WTC11 (cell line): ENCODE data around the gene CAPN14. TPM values are rescaled to one million over a fixed set of nuclear protein-coding genes. Genes with fewer than 3 reads are reported as not detected.
A peak's percentile ranks its signal among the peaks of the same experiment; 100 is the strongest.

Experiments
- CBFB ChIP-seq: sonication (generic); formaldehyde crosslinking; IDR thresholded peaks from 2 replicates; pipeline ENCODE4 v1.8.1; 2022; ENCODE audit warnings: mild to moderate bottlenecking, low read depth, missing genetic modification reagents
- E2F1 ChIP-seq: sonication (generic); formaldehyde crosslinking; IDR thresholded peaks from 2 replicates; pipeline ENCODE4 v1.8.0; 2022; ENCODE audit warnings: mild to moderate bottlenecking, missing genetic modification reagents
- ERG ChIP-seq: fragments of 250-450 bp; sonication (Bioruptor Pico); IDR thresholded peaks from 2 replicates; pipeline ENCODE4 v1.8.0; 2021; ENCODE audit warnings: mild to moderate bottlenecking
- FOXK1 ChIP-seq: sonication (generic); formaldehyde crosslinking; IDR thresholded peaks from 2 replicates; pipeline ENCODE4 v1.8.0; 2022; ENCODE audit warnings: mild to moderate bottlenecking, moderate library complexity, missing genetic modification reagents
- FOXP1 ChIP-seq: sonication (generic); formaldehyde crosslinking; IDR thresholded peaks from 2 replicates; pipeline ENCODE4 v1.8.0; 2022; ENCODE audit warnings: missing genetic modification reagents, mild to moderate bottlenecking, moderate library complexity, borderline replicate concordance
- IRF2 ChIP-seq: sonication (generic); formaldehyde crosslinking; IDR thresholded peaks from 2 replicates; pipeline ENCODE4 v1.8.0; 2022; ENCODE audit warnings: low read depth, missing genetic modification reagents, borderline replicate concordance
- JAZF1 ChIP-seq: fragments of 250-450 bp; sonication (Bioruptor Pico); IDR thresholded peaks from 2 replicates; pipeline ENCODE4 v1.9.0; 2021; ENCODE audit warnings: moderate library complexity, mild to moderate bottlenecking, inconsistent platforms
- JUN ChIP-seq: sonication (generic); formaldehyde crosslinking; IDR thresholded peaks from 2 replicates; pipeline ENCODE4 v1.8.0; 2023; ENCODE audit warnings: mild to moderate bottlenecking, missing genetic modification reagents
- NFYB ChIP-seq: sonication (generic); formaldehyde crosslinking; conservative IDR thresholded peaks from 2 replicates; pipeline ENCODE4 v1.8.0; 2022; ENCODE audit warnings: low read depth, missing genetic modification reagents
- NR3C1 ChIP-seq: sonication (generic); formaldehyde crosslinking; conservative IDR thresholded peaks from 2 replicates; pipeline ENCODE4 v1.8.1; 2023; ENCODE audit warnings: low read depth, mild to moderate bottlenecking, missing genetic modification reagents
- PRDM15 ChIP-seq: sonication (generic); formaldehyde crosslinking; IDR thresholded peaks from 2 replicates; pipeline ENCODE4 v1.8.0; 2022; ENCODE audit warnings: missing genetic modification reagents
- SMAD3 ChIP-seq: sonication (generic); formaldehyde crosslinking; IDR thresholded peaks from 2 replicates; pipeline ENCODE4 v1.8.0; 2022; ENCODE audit warnings: missing genetic modification reagents, mild to moderate bottlenecking, borderline replicate concordance
- SMAD4 ChIP-seq: sonication (generic); formaldehyde crosslinking; IDR thresholded peaks from 2 replicates; pipeline ENCODE4 v1.8.0; 2022; ENCODE audit warnings: mild to moderate bottlenecking, missing genetic modification reagents
- STAT6 ChIP-seq: sonication (generic); formaldehyde crosslinking; conservative IDR thresholded peaks from 2 replicates; pipeline ENCODE4 v1.8.1; 2023; ENCODE audit warnings: mild to moderate bottlenecking, low read depth, missing genetic modification reagents, moderate library complexity
- TEAD4 ChIP-seq: sonication (generic); formaldehyde crosslinking; IDR thresholded peaks from 2 replicates; pipeline ENCODE4 v1.8.0; 2022; ENCODE audit warnings: mild to moderate bottlenecking, missing genetic modification reagents
- ZBTB21 ChIP-seq: sonication (generic); formaldehyde crosslinking; IDR thresholded peaks from 2 replicates; pipeline ENCODE4 v1.8.1; 2023; ENCODE audit warnings: mild to moderate bottlenecking, missing genetic modification reagents, borderline replicate concordance
- ZNF232 ChIP-seq: sonication (generic); formaldehyde crosslinking; IDR thresholded peaks from 2 replicates; pipeline ENCODE4 v1.8.0; 2022; ENCODE audit warnings: mild to moderate bottlenecking, missing genetic modification reagents
- ZNF317 ChIP-seq: sonication (generic); formaldehyde crosslinking; IDR thresholded peaks from 2 replicates; pipeline ENCODE4 v1.8.1; 2023; ENCODE audit warnings: low read depth, mild to moderate bottlenecking, moderate library complexity, missing genetic modification reagents, borderline replicate concordance
- ZNF396 ChIP-seq: fragments of 250-450 bp; sonication (Bioruptor Pico); IDR thresholded peaks from 2 replicates; pipeline ENCODE4 v1.8.0; 2021; ENCODE audit warnings: mild to moderate bottlenecking, moderate library complexity, borderline replicate concordance
- ZNF423 ChIP-seq: fragments of 250-450 bp; sonication (Bioruptor Pico); IDR thresholded peaks from 2 replicates; pipeline ENCODE4 v2.1.2; 2022; ENCODE audit warnings: mild to moderate bottlenecking, moderate library complexity
- ZNF671 ChIP-seq: fragments of 250-450 bp; sonication (Bioruptor Pico); IDR thresholded peaks from 2 replicates; pipeline ENCODE4 v1.8.0; 2021; ENCODE audit warnings: mild to moderate bottlenecking
- total RNA-seq: library from RNA; stranded (reverse); gene quantifications from 3 replicates; pipeline ENCODE4 v1.2.3, GENCODE V29; 2021
- TF ChIP-seq, protein P1 (sequence below): sonication (generic); formaldehyde crosslinking; IDR thresholded peaks from 2 replicates; pipeline ENCODE4 v1.8.1; 2023; ENCODE audit warnings: mild to moderate bottlenecking, missing genetic modification reagents, moderate library complexity
- TF ChIP-seq, protein P2 (sequence below): sonication (generic); formaldehyde crosslinking; IDR thresholded peaks from 2 replicates; pipeline ENCODE4 v1.8.0; 2022; ENCODE audit warnings: mild to moderate bottlenecking, missing genetic modification reagents
- TF ChIP-seq, protein P3 (sequence below): sonication (generic); formaldehyde crosslinking; IDR thresholded peaks from 2 replicates; pipeline ENCODE4 v1.8.1; 2023; ENCODE audit warnings: mild to moderate bottlenecking, moderate library complexity, missing genetic modification reagents
- TF ChIP-seq, protein P4 (sequence below): sonication (generic); formaldehyde crosslinking; IDR thresholded peaks from 2 replicates; pipeline ENCODE4 v1.8.1; 2022; ENCODE audit warnings: low read depth, mild to moderate bottlenecking, moderate library complexity, missing genetic modification reagents, borderline replicate concordance

The CAPN14 gene
- total RNA-seq, 1 experiment from 2014 or later: 0.11 TPM

DNA sequence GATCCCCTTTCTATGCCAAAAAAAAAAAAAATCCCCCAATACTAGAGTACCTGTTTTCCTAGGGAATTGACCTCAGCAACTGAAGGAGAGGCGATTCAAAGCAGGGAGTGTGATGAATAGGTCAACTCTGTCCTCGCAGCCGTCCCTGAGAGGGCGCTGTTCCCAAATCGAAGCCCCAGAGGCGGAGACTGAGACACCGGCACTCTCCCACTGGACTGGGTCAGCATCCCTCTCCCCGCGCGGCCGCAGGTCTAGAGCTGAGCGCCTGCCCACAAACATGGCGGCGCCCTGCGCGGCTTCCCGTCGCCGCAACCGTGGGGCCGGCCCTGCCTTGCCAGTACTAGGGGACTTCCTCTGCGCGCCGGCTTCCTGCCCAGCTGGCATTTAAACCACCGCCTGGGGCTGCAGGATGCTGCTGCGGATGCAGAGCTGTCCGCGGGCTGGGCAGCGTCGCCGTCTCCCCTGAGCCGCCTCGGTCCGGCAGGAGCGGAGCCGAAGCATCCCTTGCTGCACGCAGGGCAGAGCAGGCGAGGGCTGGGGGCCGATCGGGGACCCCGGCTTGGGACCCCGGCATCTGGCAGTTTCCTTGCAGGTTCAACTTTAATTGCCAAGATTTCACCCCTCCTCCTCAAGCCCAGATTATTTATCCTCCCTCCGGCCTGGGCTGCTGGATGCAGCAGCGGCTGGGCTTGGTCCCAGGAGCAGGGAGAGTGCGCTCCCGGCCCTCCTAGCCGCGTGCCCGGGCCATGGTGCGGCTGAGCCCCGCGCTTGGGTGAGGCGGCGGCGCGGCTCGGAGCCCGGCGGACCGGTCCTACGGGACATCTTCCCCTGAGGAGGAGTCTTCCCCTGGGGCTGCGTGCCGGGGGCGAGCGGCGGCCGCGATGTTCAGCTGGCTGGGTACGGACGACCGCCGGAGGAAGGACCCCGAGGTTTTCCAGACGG is 16.7 kb upstream of the CAPN14 start, which contains the start of gene EHD3 (continued):
- TF ChIP-seq STAT6 (no peak), ZNF317 (CRISPR knock-in tag) (no peak), E2F1 (0 out of 2 replicates have a peak, but pooled peaks have one; percentile 57), FOXK1 (CRISPR knock-in tag) (peak; percentile 68), JUN (CRISPR knock-in tag) (no peak), JAZF1 (no peak), PRDM15 (CRISPR knock-in tag) (no peak), ZBTB21 (peak; percentile 81), FOXP1 (CRISPR knock-in tag) (peak; percentile 61), SMAD4 (CRISPR knock-in tag) (no peak), ERG (CRISPR knock-in tag) (no peak), TEAD4 (CRISPR knock-in tag) (no peak), ZNF396 (CRISPR knock-in tag) (no peak), CBFB (CRISPR knock-in tag) (no peak), ZNF423 (CRISPR knock-in tag) (no peak), ZNF671 (CRISPR knock-in tag) (no peak), SMAD3 (CRISPR knock-in tag) (peak; percentile 38; the same call in 1 of the 2 replicates), NR3C1 (CRISPR knock-in tag) (no peak), NFYB (CRISPR knock-in tag) (no peak), IRF2 (CRISPR knock-in tag) (no peak), ZNF232 (CRISPR knock-in tag) (peak; percentile 77)
- TF ChIP-seq, protein P1, sequence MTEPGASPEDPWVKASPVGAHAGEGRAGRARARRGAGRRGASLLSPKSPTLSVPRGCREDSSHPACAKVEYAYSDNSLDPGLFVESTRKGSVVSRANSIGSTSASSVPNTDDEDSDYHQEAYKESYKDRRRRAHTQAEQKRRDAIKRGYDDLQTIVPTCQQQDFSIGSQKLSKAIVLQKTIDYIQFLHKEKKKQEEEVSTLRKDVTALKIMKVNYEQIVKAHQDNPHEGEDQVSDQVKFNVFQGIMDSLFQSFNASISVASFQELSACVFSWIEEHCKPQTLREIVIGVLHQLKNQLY (CRISPR knock-in tag): no peak
- TF ChIP-seq, protein P2, sequence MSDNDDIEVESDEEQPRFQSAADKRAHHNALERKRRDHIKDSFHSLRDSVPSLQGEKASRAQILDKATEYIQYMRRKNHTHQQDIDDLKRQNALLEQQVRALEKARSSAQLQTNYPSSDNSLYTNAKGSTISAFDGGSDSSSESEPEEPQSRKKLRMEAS (CRISPR knock-in tag): peak; percentile 63; the same call in 1 of the 2 replicates
- TF ChIP-seq, protein P3, sequence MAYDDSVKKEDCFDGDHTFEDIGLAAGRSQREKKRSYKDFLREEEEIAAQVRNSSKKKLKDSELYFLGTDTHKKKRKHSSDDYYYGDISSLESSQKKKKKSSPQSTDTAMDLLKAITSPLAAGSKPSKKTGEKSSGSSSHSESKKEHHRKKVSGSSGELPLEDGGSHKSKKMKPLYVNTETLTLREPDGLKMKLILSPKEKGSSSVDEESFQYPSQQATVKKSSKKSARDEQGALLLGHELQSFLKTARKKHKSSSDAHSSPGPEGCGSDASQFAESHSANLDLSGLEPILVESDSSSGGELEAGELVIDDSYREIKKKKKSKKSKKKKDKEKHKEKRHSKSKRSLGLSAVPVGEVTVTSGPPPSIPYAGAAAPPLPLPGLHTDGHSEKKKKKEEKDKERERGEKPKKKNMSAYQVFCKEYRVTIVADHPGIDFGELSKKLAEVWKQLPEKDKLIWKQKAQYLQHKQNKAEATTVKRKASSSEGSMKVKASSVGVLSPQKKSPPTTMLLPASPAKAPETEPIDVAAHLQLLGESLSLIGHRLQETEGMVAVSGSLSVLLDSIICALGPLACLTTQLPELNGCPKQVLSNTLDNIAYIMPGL (CRISPR knock-in tag): peak; percentile 77
- TF ChIP-seq, protein P4, sequence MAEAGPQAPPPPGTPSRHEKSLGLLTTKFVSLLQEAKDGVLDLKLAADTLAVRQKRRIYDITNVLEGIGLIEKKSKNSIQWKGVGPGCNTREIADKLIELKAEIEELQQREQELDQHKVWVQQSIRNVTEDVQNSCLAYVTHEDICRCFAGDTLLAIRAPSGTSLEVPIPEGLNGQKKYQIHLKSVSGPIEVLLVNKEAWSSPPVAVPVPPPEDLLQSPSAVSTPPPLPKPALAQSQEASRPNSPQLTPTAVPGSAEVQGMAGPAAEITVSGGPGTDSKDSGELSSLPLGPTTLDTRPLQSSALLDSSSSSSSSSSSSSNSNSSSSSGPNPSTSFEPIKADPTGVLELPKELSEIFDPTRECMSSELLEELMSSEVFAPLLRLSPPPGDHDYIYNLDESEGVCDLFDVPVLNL (CRISPR knock-in tag): no peak; the same call in 1 of the 2 replicates
